ENCODE results near the gene MKS1. TPM values are rescaled to one million over a fixed set of nuclear protein-coding genes. Genes with fewer than 3 reads are reported as not detected.

Gene MKS1
- total RNA-seq, 1 experiment from 2014 or later: 28.6 TPM

DNA sequence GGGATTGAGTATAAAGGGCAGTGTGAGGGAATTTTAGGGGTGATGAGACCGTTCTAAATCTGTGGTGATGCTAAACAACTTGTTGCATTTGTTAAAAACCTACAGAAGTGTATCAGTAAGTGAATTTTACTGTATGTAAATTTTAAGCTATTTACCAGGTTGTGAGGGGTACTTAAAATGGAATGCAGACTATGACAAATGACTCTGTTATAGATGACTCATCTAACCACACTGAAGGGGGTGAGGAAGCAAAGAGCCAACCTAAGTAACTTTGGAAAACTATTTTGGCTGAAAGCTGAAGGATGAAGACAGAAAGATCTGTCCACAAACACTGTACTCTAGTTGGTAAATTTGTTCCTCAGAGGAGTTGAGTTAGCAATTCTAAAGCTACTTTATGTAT is 5.3 kb upstream of the MKS1 start:
- no peak overlapping the region for H3K4me3 Mint-ChIP-seq (ENCODE audit: unreplicated experiment)
- intact Hi-C loops (cut with micrococcal nuclease; ENCODE audit: unreplicated experiment): no loop called here
- peaks cover 5% of the 10 kb centered on the region for H3K27me3 Mint-ChIP-seq (ENCODE audit: insufficient read depth, unreplicated experiment)
- no peak overlapping the region for H3K27ac Mint-ChIP-seq (ENCODE audit: unreplicated experiment)
- TF ChIP-seq, protein P1, sequence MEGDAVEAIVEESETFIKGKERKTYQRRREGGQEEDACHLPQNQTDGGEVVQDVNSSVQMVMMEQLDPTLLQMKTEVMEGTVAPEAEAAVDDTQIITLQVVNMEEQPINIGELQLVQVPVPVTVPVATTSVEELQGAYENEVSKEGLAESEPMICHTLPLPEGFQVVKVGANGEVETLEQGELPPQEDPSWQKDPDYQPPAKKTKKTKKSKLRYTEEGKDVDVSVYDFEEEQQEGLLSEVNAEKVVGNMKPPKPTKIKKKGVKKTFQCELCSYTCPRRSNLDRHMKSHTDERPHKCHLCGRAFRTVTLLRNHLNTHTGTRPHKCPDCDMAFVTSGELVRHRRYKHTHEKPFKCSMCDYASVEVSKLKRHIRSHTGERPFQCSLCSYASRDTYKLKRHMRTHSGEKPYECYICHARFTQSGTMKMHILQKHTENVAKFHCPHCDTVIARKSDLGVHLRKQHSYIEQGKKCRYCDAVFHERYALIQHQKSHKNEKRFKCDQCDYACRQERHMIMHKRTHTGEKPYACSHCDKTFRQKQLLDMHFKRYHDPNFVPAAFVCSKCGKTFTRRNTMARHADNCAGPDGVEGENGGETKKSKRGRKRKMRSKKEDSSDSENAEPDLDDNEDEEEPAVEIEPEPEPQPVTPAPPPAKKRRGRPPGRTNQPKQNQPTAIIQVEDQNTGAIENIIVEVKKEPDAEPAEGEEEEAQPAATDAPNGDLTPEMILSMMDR (IDR thresholded peaks at IDR 0.05; ENCODE audit: insufficient read depth in 1 of 2, low read depth in 1 of 2, low read length in 1 of 2, severe bottlenecking in 1 of 2, unreplicated experiment in 1 of 2): no peak
- peaks cover 2% of the 10 kb centered on the region for H3K36me3 Mint-ChIP-seq (ENCODE audit: insufficient read depth, unreplicated experiment)
- Histone ChIP-seq H3K9me3 (no peaks in the 10 kb centered on the region), H3K27me3 (replicated peaks; ENCODE audit: control insufficient read depth, insufficient read depth, low read length) (no peaks in the 10 kb centered on the region; the same call in 1 of the 2 replicates), H3K4me1 (no peaks in the 10 kb centered on the region), H3K4me3 (ENCODE audit: low read depth, low read length) (no peak overlapping the region), H3K36me3 (ENCODE audit: control insufficient read depth, insufficient read depth, low read length) (no peaks in the 10 kb centered on the region)
- no TSS peak for BruUV-seq (replicated peaks)
- H3K4me1 Mint-ChIP-seq (ENCODE audit: low read depth, unreplicated experiment): peaks cover 9% of the 10 kb centered on the region
- ChIA-PET CTCF (interaction anchor here (0.7 kb wide), 2 partner anchors 24 to 223 kb away, joined by 3 read pairs; no protein-coding TSS in a partner anchor), POLR2A (interaction anchor here (0.6 kb wide), 1 partner anchor 156 kb away, joined by 3 read pairs; no protein-coding TSS in a partner anchor)
- DNase-seq: no peak
- H3K9me3 Mint-ChIP-seq (ENCODE audit: unreplicated experiment): no peaks in the 10 kb centered on the region

DNA sequence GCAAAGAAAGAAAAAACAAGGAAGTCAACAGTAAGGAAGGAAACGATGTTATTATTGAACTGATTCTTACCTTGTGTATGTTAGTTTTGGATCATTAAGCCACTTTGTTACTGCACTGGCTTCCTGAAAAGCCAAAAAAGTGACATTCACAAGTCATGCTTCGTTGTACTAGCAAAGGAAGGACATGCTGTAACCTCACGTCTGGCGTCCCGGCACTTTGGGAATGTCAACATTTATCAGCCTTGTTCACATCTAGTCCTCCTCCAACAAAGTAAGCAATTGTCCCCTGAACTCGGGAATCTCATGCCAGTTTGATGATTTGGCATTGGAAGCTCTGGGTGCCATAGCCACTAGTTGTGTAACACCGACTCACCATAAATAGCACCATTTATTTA is 731 bp upstream of the MKS1 start:
- no TSS peak for BruUV-seq (replicated peaks)
- no peaks in the 10 kb centered on the region for H3K27me3 ChIP-seq (replicated peaks; ENCODE audit: control insufficient read depth, insufficient read depth, low read length)
- Mint-ChIP-seq H3K4me1 (ENCODE audit: low read depth, unreplicated experiment) (peaks cover 9% of the 10 kb centered on the region), H3K27ac (ENCODE audit: unreplicated experiment) (peak overlapping the region; percentile 97), H3K27me3 (ENCODE audit: insufficient read depth, unreplicated experiment) (peaks cover 3% of the 10 kb centered on the region), H3K4me3 (ENCODE audit: unreplicated experiment) (peak overlapping the region; percentile 94), H3K36me3 (ENCODE audit: insufficient read depth, unreplicated experiment) (peaks cover 13% of the 10 kb centered on the region), H3K9me3 (ENCODE audit: unreplicated experiment) (no peaks in the 10 kb centered on the region)
- intact Hi-C loops (cut with micrococcal nuclease; ENCODE audit: unreplicated experiment): loop anchor here (1.0 kb wide), 1 partner anchor 19 kb away; no protein-coding TSS in a partner anchor
- ChIA-PET POLR2A (interaction anchor here (1.2 kb wide), 1 partner anchor 8 kb away, joined by 3 read pairs; no protein-coding TSS in a partner anchor), CTCF (interaction anchor here (1.5 to 2.0 kb wide), 2 partner anchors 20 to 30 kb away, joined by 5 to 8 read pairs; no protein-coding TSS in a partner anchor)
- H3K9me3 ChIP-seq: no peaks in the 10 kb centered on the region
- peak overlapping the region; percentile 53 for H3K4me3 ChIP-seq (ENCODE audit: low read depth, low read length)
- TF ChIP-seq, protein P1 (IDR thresholded peaks at IDR 0.05; ENCODE audit: insufficient read depth in 1 of 2, low read depth in 1 of 2, low read length in 1 of 2, severe bottlenecking in 1 of 2, unreplicated experiment in 1 of 2): no peak
- no peaks in the 10 kb centered on the region for H3K4me1 ChIP-seq
- DNase-seq: no peak
- no peaks in the 10 kb centered on the region; the same call in 1 of the 2 replicates for H3K36me3 ChIP-seq (ENCODE audit: control insufficient read depth, insufficient read depth, low read length)

DNA sequence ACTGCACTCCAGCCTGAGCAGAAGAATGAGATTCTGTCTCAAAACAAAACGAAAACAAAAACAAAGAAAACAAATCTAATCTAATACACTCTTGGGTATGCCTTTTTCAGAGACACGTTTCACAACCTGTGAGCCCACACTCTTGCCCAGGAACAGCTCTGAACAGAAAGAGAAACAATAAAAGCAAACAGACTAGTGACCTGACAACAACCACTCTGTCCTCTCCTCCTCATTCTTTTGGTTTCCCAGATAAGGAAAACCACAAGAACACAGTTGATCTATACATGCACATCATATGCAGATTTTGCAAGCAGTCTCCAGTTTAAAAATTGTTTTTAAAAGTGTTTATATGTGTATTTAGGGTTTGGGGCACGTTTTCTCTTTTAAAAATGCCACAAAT is 1.3 kb downstream of the MKS1 start:
- Mint-ChIP-seq H3K9me3 (ENCODE audit: unreplicated experiment) (no peaks in the 10 kb centered on the region), H3K27ac (ENCODE audit: unreplicated experiment) (no peak overlapping the region), H3K36me3 (ENCODE audit: insufficient read depth, unreplicated experiment) (peaks cover 13% of the 10 kb centered on the region), H3K4me1 (ENCODE audit: low read depth, unreplicated experiment) (no peaks in the 10 kb centered on the region), H3K4me3 (ENCODE audit: unreplicated experiment) (peak overlapping the region; percentile 94), H3K27me3 (ENCODE audit: insufficient read depth, unreplicated experiment) (peaks cover 3% of the 10 kb centered on the region)
- CTCF ChIA-PET: interaction anchor here (2.0 kb wide), 1 partner anchor 18 kb away, joined by 8 read pairs; no protein-coding TSS in a partner anchor
- TF ChIP-seq, protein P1 (IDR thresholded peaks at IDR 0.05; ENCODE audit: insufficient read depth in 1 of 2, low read depth in 1 of 2, low read length in 1 of 2, severe bottlenecking in 1 of 2, unreplicated experiment in 1 of 2): no peak
- TSS peak; percentile 33 for BruUV-seq (replicated peaks)
- intact Hi-C loops (cut with micrococcal nuclease; ENCODE audit: unreplicated experiment): no loop called here
- Histone ChIP-seq H3K36me3 (ENCODE audit: control insufficient read depth, insufficient read depth, low read length) (no peaks in the 10 kb centered on the region; the same call in 1 of the 2 replicates), H3K4me3 (ENCODE audit: low read depth, low read length) (no peak overlapping the region), H3K27me3 (replicated peaks; ENCODE audit: control insufficient read depth, insufficient read depth, low read length) (no peaks in the 10 kb centered on the region), H3K9me3 (no peaks in the 10 kb centered on the region), H3K4me1 (no peaks in the 10 kb centered on the region)
- POLR2A ChIA-PET: interaction anchor here (0.6 kb wide), 1 partner anchor 16 kb away, joined by 3 read pairs; no protein-coding TSS in a partner anchor
- DNase-seq: no peak
